Measurements from ENCODE around the gene EID2B. TPM values are rescaled to one million over a fixed set of nuclear protein-coding genes. Genes with fewer than 3 reads are reported as not detected.
A peak's percentile ranks its signal among the peaks of the same experiment; 100 is the strongest.

EID2B gene
- 2.8 TPM for total RNA-seq
- long read RNA-seq, partial matches to known transcripts: 0 of 4 reads
- long read RNA-seq, other reads (novel, unspliced or antisense): 0 of 4 reads

DNA sequence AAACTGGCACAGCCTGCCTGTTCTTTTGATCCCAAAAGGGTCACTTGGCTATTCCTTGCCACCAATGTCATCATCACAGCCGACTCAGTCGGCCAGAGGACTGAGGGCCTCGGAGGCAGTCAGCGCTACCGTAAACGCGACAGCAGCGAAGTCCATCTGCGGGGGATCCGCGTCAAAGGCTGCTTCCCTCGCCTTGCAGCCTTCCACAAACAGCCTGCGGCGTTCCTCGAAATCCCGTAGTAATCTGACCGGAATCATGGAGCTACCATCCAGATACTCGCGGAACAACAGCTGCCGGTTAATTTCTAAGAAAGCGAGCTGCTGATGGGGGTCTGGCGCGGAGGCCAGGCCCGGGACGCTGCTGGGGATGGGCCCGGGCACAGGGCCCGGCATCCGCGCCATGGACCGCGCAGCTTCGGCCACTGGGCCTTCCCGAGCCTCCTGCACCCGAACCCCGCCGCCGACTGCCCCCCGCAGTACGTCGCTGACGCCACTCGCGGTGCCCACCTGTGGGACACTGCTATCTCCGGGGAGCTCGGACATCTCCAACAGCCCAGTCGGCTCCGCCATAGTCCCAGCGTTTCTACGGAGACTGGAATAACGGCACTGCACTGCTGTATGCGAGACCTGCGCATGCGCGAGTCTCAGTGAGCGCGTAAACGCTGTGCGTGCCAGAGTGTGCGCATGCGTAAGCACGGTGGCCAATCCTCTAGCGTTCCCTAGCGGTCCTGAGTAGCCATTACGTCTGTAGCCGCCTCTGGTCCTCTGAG lies at the start of gene EID2B:
Gene EID2B, minus strand, starts transcription at position 620 of the 770 bp plus-strand sequence. Its CDS starts 50 bp downstream, at position 570.
- peak; percentile 98 for DNase-seq (ENCODE audit: low spot score)
- intact Hi-C loops (cut with DNase I): loop anchor here (2.0 to 10.0 kb wide), 5 partner anchors 35 to 408 kb away; partner anchors contain the start of genes DLL3, PAK4 and SUPT5H

DNA sequence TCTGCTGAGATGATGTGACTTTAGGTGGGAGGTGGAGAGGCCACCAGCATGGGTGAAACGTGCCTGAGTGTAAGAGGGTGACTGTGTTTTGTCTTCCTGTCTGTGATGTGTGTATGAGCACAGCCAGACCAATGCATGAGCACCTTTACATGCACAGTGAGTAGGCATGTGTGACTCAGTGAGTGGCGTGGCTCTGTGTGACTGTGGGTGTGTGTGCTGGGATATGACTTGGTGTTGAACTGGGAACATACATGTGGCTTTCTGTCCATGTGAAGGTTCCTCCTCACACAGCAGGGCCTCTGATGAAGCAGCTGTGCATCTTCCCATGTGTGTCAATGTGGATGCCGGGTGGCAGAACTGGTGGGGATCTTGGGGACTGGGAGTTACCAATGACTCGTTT lies 49.8 kb upstream of the EID2B start:
- intact Hi-C loops (cut with DNase I): no loop called here
- DNase-seq (ENCODE audit: low spot score): no peak

DNA sequence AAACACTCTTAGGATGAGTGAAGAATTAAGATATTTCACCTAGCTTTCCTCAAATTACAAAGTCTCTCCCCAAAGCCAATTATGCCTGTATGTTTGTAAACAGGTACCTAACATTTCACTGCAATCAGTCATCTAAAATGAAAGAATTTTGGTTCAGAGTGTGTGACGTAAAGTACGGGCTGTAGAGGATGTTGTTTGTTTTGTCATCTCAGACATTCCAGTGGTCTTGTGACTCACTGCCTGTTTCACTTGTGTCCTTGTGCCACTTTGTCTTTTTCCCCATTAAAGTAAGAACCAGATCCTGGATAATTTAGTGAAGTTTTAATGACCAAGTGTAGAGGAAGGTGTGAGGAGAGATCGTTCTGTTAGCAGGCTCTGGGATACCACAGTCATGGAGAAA lies 36.0 kb upstream of the EID2B start:
- intact Hi-C loops (cut with DNase I): no loop called here
- no peak for DNase-seq (ENCODE audit: low spot score)

GRCh38 chr19:39566064-39566463 lies 33.4 kb upstream of the EID2B start:
- DNase-seq (ENCODE audit: low spot score): no peak
- intact Hi-C loops (cut with DNase I): no loop called here

GRCh38 chr19:39563408-39563807 lies 30.8 kb upstream of the EID2B start:
- intact Hi-C loops (cut with DNase I): no loop called here
- no peak for DNase-seq (ENCODE audit: low spot score)

GRCh38 chr19:39558624-39559117 lies 26.0 kb upstream of the EID2B start:
- DNase-seq (ENCODE audit: low spot score): no peak
- intact Hi-C loops (cut with DNase I): no loop called here

DNA sequence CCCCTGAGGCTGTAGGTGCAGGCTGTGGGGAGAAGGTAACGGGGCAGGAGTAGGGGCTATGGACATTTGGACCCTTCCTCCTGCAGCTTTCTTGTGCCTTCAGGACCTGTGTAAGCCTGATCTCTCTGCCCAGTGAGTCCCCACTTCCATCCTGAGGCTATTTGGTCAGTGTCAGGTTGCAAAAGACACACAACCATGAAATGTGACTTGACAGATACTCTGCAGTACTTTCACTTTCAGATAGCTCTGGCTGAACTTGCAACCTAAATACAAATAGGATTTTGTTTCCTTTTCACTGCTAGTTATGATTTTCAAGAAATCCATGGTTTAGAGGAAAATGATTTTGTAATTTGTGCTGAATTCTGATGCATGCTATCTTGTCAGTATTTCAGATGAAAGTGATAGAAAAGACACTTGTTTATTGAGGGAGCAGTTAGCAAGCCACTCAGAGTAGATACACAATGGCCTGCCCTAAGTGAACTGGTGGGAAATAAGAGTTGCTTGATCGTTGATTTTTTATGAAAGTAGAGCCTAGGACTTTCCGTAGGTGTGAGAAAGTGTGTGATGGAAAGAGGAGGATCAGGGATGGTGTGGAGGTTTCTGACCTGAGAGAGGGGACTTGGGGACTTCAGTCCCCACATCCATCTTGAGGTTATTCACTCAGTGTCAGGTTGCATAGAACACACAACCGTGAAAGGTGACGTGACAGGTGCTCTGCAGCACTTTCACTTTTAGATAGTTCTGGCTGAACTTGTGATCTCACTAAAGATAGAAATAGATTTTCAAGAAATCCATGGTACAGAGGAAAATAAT lies 25.4 kb upstream of the EID2B start:
- intact Hi-C loops (cut with DNase I): no loop called here
- no peak for DNase-seq (ENCODE audit: low spot score)

GRCh38 chr19:39555883-39556282 lies 23.2 kb upstream of the EID2B start:
- no peak for DNase-seq (ENCODE audit: low spot score)
- intact Hi-C loops (cut with DNase I): no loop called here

DNA sequence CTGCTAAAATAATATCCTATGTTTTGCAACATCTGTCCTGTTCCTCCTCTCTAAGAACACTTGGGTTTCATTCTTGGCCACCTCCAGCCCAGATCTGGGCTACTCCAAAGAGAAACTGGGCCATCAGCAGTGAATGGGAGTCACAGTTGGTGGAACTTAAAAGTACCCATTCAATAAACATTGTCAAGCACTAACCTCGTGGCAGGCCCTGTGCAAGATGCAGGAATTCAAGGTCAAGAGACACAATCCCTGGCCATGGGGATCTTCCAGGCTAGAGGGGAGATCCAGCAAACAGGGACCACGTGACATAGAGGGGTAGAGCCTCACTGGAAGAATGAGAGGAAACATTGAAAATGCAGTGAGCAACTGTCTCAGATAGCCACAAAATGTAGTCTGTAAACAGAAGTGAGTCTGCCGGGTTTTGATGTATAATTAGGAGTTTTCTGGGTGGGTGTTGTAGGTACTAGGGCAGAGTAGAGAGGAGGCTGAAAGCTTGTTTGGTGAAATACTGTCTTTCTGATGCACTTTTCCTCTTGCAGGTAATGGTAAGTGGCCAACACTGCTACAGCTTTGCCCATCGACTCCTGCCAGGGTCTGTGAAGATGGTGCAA lies 22.2 kb upstream of the EID2B start:
- no peak for DNase-seq (ENCODE audit: low spot score)
- intact Hi-C loops (cut with DNase I): loop anchor here (5.0 kb wide), 1 partner anchor 117 kb away; no protein-coding TSS in a partner anchor

DNA sequence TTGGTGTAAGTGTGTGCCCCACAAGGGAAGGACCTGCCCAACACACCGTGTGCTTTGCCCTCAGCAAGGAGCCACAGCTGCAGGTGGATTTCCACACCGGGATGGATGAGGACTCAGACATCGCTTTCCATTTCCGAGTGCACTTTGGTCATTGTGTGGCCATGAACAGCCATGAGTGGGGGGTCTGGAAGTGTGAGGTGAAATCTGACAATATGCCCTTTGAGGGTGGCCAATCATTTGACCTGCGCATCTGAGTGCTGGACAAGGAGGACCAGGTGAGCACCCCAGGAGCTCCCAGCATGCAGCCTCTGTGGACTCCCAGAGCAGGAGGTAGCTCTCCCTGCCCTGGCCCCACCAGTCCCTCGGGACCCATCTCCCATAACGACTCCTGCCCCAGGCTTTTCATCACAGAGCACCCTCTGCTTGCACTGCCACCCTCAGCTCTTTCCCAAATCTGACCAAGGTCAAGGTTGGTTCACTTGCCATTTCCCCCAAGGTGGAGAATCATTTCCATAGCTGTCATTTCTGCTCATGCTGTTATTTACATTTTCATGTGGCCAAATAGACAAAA lies 20.5 kb upstream of the EID2B start:
- no peak for DNase-seq (ENCODE audit: low spot score)
- intact Hi-C loops (cut with DNase I): loop anchor here (5.0 kb wide), 1 partner anchor 119 kb away; no protein-coding TSS in a partner anchor

GRCh38 chr19:39550197-39550596 lies 17.5 kb upstream of the EID2B start:
- DNase-seq (ENCODE audit: low spot score): no peak
- intact Hi-C loops (cut with DNase I): loop anchor here (5.0 kb wide), 1 partner anchor 122 kb away; no protein-coding TSS in a partner anchor

- intact Hi-C loops (cut with DNase I): loop anchor here (10.0 kb wide), 1 partner anchor 288 kb away; the partner anchor contains the start of gene DYRK1B
- DNase-seq (ENCODE audit: low spot score): no peak
Observed at GRCh38 chr19:39546599-39546998, 13.9 kb upstream of the EID2B start.

- no peak for DNase-seq (ENCODE audit: low spot score)
- intact Hi-C loops (cut with DNase I): loop anchor here (10.0 kb wide), 1 partner anchor 290 kb away; the partner anchor contains the start of gene DYRK1B
Observed at GRCh38 chr19:39544911-39545310, 12.3 kb upstream of the EID2B start.

GRCh38 chr19:39544226-39544903 lies 11.7 kb upstream of the EID2B start:
- DNase-seq (ENCODE audit: low spot score): no peak
- intact Hi-C loops (cut with DNase I): loop anchor here (10.0 kb wide), 1 partner anchor 290 kb away; the partner anchor contains the start of gene DYRK1B

- intact Hi-C loops (cut with DNase I): loop anchor here (10.0 kb wide), 1 partner anchor 291 kb away; the partner anchor contains the start of gene DYRK1B
- no peak for DNase-seq (ENCODE audit: low spot score)
Observed at GRCh38 chr19:39543477-39543857, 10.8 kb upstream of the EID2B start.

DNA sequence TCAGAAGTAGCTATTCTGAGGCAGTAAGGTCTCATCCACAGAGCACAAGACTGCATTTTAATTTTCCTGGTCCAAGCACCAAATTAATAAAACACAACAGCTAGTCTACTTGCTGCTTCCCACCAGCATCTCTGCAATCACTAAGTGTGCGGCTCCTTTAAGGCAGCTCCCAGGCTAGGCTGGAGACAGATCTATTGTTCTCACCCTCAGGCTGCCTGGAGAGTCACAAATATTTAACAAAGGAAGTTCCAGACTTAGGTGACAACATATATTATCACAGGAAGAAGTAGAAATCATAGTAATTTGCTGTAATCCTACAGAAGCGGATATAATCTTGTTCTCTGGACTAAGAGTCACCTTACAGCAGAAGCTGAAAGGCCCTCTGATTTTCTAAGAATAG lies 9.6 kb upstream of the EID2B start:
- intact Hi-C loops (cut with DNase I): loop anchor here (10.0 kb wide), 1 partner anchor 293 kb away; the partner anchor contains the start of gene DYRK1B
- DNase-seq (ENCODE audit: low spot score): no peak

DNA sequence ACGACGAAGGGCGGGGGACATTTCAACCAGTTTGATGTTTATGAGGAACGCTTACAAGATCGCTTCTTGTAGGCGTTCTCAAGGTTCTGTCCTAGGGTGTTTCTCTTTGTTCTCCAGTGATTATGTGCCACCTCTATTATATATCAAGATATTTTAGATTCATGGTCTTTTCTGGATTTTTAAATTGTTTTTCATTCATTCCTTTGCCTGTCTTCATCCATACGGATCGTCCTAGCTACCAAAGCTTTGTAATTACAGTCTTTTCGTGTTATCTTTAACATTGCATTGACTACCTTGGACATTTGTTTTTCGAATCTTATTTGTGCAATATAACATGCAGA lies 7.7 kb upstream of the EID2B start:
- no peak for DNase-seq (ENCODE audit: low spot score)
- intact Hi-C loops (cut with DNase I): loop anchor here (2.0 to 10.0 kb wide), 2 partner anchors 60 to 294 kb away; partner anchors contain the start of genes DYRK1B and TIMM50

DNA sequence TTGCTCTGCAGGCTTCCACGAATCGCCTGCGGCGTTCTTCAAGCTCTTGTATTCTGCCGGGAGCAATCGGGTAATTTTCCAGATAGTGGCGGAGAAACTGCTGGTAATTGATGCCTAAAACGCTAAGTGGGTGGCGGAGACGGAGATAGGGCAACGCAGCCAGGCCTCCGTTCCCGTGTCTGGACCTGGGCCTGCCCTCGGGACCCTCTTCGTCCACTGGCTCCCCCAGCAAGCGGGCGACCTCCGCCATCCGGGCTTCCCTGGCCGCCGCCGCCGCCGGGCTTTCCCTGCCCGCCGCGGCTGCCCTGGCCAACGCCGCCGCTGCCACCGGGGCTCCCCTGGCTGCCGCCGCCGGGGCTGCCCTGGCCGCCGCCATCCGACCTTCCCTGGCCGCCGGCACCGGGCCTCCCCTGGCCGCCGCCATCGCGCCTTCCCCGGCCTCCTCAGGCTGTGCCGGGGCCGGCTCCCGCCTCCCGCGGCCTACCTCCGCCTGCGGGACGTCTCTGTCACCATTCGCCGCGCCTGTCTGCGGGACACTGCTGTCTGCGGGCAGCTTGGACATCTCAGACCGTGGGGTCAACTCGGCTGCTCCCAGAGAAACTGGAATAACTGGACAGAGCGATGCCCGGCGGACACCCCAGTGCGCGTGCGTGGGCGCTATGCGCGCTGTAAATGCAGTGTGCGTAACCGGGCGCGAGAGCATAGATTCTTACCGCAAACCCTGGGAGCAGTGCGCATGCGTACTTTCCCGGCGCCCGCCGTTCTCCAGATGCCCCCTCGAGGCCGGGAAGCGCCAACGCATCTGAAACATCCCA lies 7.1 kb upstream of the EID2B start, which contains the start of gene EID2:
Gene EID2, minus strand, starts transcription at position 644 of the 815 bp plus-strand sequence. Its CDS starts 82 bp downstream, at position 562.
- intact Hi-C loops (cut with DNase I): loop anchor here (2.0 to 10.0 kb wide), 4 partner anchors 59 to 415 kb away; partner anchors contain the start of genes DYRK1B, PAK4, SUPT5H and TIMM50
- DNase-seq (ENCODE audit: low spot score): peak; percentile 96

Data from cardiac septum (tissue), 1 donor.